GM18951 (cell line): ENCODE data around the gene SLC22A23.
"Not testable (repeated sequence)": the region's sequence is repeated elsewhere in the genome, so short reads cannot be mapped to it uniquely, and the experiment has no call there.

Experiments
- POLR2A ChIP-seq: IDR thresholded peaks from 4 replicates; pipeline ENCODE4 v1.6.1; 2011; ENCODE audit warnings: mild to moderate bottlenecking; ENCODE audit not compliant: insufficient read length, insufficient read depth; ENCODE audit errors: extremely low read depth
- in situ Hi-C: fragments of 300-500 bp; cut with MboI; formaldehyde crosslinking; loops from one replicate; pipeline ENCODE4 v1.12.0; 2022; ENCODE audit warnings: low sequenced_read_pairs, mixed read lengths, inconsistent platforms; ENCODE audit not compliant: unreplicated experiment

Gene SLC22A23

DNA sequence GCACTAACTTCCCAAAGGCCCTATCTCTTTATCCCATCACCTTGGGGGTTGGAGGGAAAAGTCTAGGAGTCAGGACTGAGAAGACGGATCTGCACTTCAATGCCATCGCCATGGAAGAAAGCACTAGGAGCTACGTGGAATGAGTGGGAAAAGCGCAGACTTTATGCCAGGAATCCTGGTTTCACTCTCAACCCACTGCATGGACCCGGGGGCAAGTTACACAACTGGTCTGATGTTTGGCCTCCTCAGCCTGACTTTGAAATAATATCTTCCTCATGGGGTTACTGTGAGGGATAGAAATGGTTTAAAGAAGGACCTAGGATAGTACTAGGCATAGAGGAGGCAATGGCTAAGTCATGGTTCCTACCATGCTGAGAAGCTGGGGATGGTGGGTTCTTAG, 211.6 kb downstream of the SLC22A23 start:
- TF ChIP-seq POLR2A: no peak
- in situ Hi-C loops: no loop called here

DNA sequence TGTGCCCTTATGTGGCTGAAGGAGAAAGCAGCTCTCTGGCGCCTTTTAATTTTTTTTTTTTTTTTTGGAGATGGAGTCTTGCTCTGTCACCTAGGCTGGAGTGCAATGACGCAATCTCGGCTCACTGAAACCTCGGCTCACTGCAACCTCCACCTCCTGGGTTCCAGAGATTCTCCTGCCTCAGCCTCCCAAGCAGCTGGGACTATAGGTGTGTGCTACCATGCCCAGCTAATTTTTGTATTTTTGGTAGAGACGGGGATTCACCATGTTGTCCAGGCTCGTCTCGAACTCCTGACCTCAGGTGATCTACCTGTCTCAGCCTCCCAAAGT, 212.1 kb downstream of the SLC22A23 start:
- in situ Hi-C loops: not testable (repeated sequence)

DNA sequence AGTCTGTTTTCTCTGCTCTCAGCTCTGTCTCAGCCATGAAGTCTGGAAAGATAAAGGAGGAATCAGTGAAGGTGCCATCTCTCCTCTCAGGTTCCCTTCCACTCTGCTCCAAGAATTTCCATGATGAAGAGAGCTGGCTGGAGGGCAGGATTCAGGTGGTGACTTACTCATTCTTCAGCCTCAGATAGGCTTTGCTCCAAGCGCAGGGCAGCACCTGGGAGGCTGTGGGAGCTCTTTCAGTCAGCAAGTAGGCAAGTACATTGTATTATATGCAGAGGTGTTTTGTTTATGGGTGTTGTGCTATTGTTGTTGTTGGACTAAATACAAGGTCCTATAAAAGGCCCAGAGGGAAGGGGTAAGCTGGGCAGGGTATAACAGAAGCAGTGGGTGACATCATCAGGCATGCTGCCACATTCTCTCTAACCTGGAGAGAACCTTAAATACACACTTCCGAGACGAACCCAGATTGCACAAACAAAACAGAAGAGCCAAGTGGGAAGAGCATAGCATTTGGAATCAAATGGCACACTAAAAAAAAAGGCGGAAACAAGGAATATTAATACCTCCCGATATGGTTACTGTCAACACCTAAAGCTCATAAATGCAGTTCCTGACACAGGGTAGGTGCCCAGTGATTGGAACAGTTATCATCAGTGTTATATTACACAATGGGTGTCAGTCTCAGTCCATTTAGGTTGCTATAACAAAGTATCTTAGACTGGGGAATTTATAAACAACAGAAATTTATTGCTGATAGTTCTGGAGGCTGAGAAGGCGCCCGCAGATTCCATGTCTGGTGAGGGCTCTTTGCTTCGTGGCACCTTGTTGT, 212.6 kb downstream of the SLC22A23 start:
- TF ChIP-seq POLR2A: no peak
- in situ Hi-C loops: no loop called here

DNA sequence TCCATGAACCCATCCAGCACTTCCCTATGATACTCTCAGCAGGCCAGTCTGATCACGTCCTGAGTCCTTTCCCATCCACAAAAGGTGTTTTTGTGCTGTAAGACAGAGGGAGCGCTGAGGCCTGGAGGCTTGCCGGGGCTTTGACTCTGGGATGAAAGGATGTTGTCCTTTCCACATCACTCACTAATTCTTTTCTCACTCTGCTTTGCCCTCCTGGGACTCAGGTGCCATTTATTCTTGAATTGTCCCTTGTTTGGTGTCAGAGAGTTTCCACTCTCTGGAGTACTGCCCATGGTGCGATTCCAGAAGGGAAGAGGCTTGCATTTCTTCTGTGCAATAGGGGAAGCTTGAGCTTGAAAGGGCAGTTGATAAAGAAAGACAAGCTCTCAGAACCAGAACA, 214.1 kb downstream of the SLC22A23 start:
- in situ Hi-C loops: no loop called here
- no peak for TF ChIP-seq POLR2A

DNA sequence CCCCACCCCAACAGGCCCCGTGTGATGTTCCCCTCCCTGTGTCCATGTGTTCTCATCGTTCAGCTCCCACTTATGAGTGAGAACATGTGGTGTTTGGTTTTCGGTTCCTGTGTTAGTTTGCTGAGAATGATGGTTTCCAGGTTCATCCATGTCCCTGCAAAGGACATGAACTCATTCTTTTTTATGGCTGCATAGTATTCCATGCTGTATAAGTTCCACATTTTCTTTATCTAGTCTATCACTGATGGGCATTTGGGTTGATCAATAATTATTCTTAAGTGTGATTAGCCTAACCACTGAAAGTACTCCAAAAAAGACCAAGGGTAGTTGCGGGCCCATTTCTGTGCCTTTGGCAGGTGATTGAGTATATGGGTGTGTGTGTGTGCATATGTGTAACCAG, 215.1 kb downstream of the SLC22A23 start:
- in situ Hi-C loops: not testable (repeated sequence)

DNA sequence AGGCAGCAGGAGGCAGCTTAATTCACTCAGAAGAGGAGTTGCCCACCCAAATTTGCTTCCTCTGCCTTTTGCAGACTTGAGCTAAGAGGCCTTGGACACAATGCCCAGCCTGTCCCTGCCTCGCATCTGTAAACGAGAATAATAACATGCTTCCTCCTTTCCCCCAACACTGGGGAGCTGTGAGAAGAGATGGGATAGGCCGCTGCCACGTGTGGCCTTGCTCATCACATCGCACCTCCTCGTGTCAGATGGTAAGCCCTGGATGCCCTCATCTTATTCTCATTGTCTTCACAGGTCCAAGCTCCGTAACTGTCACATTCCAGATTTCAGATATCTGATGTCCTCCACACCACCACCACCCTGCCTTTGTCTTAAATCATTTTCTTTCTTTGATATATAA, 216.3 kb downstream of the SLC22A23 start:
- no peak for TF ChIP-seq POLR2A
- in situ Hi-C loops: no loop called here

DNA sequence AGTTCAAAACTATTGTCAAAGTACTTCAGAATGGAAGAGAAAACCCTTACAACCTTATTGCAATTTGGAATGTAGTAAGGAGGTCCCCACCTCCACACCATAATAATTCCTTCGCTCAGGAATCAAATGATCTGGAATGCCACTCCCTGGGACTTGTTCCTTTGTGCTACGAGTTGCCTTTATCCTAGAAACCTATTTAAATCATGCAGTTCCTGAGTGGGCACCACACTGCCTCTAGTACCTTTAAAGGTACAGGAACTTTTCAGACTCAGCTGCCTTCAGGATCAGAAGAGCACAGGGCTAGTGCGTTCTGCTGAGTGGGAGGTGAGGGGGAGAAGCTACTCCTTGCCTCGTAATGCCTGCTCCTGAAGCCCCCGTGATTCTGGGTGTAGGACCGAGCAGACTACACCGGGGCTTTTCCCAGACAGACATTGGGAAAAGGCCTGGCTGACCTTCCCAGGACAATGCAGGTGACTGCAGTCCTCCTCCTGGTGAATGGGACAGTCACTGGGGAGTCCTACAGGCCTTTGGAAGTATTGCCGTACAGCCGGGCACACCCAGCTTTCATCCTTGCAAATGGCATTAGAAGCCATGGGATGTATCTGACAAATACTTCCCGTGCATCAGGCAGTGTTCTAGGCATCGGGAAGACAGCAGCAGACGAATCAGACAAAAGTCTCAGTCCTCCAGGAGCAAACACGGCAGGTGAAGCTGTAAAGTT, 217.6 kb downstream of the SLC22A23 start:
- no peak for TF ChIP-seq POLR2A
- in situ Hi-C loops: no loop called here

DNA sequence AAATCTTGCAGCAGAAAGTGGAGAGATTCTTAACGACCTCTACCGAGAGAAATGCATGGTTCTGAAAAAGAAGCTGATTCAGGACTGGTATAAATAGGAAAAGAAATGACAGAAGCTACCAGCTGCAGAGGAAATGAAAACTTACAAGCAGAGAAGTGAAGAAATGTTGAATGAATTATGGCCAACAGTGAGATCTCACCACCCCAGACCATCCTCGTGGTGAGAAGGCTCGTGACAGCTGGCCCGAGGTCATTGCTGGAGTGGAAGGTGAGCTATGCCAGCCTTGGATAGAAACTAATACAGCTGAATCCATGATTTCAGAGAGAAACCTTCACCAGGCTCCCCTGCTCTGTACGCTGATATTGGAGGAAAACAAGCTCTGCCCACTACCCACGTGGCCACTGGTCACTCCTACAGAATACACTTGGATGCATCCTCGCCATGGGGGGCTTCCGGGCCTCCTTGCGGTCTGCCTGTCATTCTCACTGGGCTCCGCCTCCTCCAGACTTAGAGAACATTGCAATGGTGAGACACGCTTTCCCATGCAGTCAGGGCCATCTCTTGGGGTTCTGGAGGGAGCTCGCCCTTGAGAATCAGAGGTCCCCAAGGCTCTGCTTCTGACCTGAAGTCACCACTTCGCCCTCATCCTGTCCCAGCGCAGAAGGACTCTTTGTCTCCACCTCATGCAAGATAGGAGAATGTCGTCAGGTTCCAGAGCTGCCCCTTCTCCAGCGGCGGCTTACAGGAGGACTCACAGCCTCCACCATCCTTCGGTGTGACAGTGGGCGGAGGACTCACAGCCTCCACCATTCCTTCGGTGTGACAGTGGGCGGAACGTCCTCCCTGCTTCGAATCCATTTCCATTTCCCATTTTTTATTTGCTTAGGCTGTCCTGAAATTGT, 218.8 kb downstream of the SLC22A23 start:
- in situ Hi-C loops: no loop called here
- TF ChIP-seq POLR2A: no peak

DNA sequence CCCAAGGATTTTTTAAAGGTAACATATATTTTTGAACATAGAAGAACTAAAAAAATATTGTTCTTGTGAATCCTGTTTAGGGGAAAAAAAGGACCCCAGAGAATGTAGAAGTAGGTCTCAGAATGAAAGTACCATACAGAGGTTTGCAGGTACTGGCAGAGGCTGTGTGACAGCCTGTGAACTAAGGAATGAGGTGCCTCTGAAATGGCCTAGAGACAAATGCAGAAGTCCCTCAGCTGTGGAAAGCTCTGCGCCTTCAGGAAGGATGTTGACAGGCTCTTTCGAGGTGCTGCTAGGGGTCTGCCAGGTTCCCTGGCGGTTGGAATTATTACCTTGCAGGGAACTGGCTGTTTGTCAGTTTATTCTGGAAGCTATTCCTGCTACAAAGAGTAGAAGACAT, 220.8 kb downstream of the SLC22A23 start:
- TF ChIP-seq POLR2A: no peak
- in situ Hi-C loops: no loop called here

DNA sequence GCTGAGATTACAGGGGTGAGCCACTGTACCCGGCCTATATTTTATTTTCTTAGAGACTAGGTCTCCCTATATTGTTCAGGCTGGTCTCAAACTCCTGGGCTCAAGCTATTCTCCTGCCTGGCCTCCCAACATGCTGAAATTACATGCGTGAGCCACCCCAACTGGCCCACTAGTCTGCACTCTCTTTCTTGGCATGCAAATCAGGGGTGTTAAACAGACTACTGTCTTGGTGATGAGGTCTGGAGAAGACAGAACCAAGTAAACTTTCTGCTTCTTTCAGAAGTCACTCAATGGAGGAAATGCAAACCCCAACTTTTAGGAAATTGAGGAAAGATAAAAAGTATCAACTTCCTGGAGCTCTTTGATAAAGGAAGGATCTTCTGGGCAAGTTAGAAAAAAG, 221.4 kb downstream of the SLC22A23 start:
- TF ChIP-seq POLR2A: no peak
- in situ Hi-C loops: no loop called here

DNA sequence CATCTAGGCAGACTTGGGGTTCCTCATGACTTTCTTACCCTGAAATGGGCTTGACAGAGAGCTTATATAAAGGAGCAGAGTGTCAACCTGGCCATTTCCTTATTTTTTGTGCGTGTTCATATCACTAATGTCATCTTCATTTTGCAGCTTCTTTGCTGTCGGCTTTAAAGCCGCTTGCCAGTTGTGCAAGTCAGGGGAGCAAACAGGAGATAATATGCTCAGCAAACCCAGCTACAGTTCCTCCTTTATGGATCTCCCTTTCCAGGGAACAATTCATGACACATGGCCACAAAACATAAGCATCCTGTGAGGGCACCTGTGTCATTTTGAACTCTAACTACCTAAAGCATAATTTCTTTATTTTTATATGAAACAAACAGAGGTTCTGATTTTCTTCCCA, 222.9 kb downstream of the SLC22A23 start:
- no peak for TF ChIP-seq POLR2A
- in situ Hi-C loops: no loop called here

DNA sequence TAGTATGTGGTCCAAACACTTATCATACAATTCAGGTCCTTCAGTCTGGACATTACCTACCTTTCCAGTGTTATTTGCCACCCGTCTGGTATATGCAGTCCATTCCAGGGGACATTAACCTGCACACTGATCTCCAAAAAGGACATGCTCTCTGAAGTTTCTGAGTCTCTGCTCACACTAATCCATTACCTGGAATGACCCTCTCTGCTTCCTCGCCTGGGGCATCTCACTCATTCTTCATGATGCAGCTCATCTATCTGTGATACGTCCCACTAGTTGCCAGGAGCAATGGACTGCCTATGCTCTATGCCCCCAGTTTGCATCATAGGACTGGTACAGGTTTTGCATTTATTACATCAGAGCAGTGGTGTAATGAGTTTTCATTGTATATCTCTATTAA, 223.5 kb downstream of the SLC22A23 start:
- TF ChIP-seq POLR2A: no peak
- in situ Hi-C loops: no loop called here
